Activated T-cell treated with anti-CD3 and anti-CD28 coated beads, Interleukin-2, amount 50 U/mL, for 1 hour (primary cell): ENCODE results near the gene ACAN.
A peak's percentile ranks its signal among the peaks of the same experiment; 100 is the strongest.

Source experiments
- DNase-seq: peaks from one replicate; pipeline ENCODE4 v3.0.0-alpha.2; 2020

ACAN gene

DNA sequence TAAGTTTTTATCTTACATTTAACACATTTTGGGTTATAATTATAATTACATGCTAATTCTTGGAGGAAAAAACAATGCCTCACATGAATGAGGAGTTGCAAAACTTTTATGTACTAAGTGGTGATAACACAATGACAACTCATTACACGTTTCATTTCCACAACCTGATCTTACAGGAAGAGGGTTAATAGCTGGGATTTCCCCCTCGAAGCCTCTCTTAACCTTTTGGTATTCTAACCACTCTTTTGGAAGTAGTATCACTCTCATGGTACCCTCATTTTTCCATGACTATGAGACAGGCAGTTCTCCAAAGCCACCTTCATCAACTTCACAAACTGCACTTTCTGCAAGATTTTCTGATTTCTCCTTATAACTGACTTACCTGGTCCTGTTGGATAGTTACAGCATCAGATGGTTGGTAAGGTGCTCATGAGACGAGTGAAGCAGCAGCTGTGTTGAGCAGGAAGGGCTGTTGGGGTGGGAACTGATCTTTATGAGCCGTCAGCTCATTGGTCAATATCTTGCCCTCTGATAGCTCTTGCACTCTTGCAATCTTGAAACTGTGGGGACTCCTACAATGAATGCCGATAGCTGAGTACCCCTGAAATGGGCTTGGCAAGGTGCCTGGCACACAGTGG is 41.6 kb downstream of the ACAN start:
- DNase-seq = no peak

GRCh38 chr15:88845616-88846015 is 42.4 kb downstream of the ACAN start:
- DNase-seq = no peak

DNA sequence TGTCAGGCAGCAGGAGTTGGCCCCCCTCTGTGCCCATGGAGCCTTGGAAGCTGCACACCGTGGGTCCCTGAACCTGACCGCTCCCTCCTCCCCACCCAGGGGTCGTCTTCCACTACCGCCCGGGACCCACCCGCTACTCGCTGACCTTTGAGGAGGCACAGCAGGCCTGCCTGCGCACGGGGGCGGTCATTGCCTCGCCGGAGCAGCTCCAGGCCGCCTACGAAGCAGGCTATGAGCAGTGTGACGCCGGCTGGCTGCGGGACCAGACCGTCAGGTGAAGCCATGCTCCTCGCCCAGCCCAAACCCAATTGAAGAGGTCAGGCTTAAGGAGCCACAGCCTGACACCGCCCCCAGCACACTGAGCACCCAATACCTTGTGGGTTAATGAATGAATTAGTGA is 43.9 kb downstream of the ACAN start:
- DNase-seq = no peak

DNA sequence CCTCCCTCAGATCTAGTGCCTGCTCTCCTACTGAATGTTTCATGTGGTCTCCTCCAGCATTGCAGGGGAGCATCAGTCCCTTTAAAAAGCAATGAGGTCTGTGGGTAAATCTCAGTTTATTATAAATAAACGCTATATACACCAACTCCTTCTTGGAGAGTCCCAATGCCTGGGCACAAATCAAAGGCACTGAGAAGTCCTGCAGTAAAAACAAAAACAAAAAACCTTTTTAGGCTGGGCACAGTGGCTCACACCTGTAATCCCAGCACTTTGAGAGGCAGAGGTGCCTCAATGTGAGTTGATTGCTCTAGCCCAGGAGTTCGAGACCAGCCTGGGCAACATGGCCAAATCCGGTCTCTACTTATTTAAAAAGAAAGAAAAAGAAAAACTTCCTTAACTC is 45.0 kb downstream of the ACAN start:
- DNase-seq = no peak

GRCh38 chr15:88849376-88850072 is 46.3 kb downstream of the ACAN start:
- no peak for DNase-seq

DNA sequence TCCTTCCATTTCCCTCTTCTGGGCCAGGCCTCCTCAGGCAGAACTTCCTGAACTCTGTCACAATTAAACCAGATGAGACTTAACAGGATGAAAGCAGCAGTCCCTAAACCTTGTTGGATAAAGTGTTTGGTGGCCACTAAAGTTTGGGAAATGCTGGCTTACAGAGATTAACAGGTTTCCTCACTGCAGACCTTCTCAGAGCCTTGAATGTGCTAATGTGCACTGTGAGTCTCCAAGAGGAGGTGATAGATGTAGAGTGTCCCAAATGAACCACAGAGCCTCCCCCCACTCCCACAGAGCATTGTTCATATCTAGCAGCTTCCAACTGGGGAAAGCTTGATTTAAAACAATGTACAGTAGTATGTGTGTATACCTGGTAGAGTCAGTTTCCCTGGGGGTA is 49.2 kb downstream of the ACAN start:
- no peak for DNase-seq

DNA sequence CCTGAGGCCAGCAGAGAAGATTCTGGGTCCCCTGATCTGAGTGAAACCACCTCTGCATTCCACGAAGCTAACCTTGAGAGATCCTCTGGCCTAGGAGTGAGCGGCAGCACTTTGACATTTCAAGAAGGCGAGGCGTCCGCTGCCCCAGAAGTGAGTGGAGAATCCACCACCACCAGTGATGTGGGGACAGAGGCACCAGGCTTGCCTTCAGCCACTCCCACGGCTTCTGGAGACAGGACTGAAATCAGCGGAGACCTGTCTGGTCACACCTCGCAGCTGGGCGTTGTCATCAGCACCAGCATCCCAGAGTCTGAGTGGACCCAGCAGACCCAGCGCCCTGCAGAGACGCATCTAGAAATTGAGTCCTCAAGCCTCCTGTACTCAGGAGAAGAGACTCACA is 55.7 kb downstream of the ACAN start:
- no peak for DNase-seq

GRCh38 chr15:88859550-88859949 is 56.3 kb downstream of the ACAN start:
- no peak for DNase-seq

DNA sequence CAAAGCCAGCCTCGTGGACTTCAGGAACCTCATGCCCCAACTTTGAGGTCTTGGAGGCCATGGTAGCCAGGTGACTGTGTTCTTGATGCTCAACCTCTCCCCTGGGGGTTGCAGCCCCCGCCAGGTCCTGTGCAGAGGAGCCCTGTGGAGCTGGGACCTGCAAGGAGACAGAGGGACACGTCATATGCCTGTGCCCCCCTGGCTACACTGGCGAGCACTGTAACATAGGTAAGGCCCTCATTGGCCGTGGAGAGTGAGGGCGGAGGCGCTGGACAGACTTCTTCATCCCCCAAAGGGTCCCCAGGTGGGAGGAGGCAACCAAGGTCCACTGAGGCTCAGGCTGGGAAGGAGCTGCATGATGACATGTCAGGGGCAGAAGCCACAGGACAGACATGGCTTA is 57.0 kb downstream of the ACAN start:
- DNase-seq = no peak

DNA sequence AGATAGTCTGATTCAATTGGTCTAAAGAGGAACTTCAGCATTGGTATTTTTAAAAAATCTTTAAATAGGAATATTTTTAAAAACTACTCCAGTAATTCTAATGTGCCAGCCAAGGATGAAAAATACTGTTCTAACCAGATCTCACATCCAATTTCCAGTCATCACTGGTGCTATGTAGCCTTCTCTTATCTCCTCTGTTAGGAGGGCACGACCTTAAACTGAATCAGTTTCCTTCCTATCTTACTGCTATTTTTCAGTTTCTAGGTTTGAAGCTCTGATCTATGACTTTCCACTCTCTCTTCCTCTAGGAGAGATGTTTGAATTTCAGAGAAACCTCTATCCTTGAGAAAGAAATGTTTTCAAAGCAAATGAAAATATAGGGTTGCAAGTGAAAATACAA is 60.2 kb downstream of the ACAN start:
- DNase-seq = no peak

GRCh38 chr15:88864861-88865497 is 61.7 kb downstream of the ACAN start:
- no peak for DNase-seq

- DNase-seq = no peak
These were observed 62.4 kb downstream of the ACAN start for GRCh38 chr15:88865498-88866099.

- no peak for DNase-seq
These were observed 63.2 kb downstream of the ACAN start for GRCh38 chr15:88866295-88866881.

DNA sequence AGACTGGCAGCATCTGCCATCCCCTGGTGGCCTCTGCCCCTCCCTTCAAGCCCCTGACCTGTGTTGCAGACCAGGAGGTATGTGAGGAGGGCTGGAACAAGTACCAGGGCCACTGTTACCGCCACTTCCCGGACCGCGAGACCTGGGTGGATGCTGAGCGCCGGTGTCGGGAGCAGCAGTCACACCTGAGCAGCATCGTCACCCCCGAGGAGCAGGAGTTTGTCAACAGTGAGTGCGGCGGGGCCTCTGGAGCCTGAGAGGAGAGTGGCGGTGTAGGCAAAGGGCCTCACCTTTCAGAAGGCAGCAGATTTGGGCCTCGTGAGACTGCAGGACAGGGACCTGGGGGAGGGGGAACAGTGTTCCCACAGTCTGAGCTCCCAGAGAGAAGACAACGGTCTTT is 68.1 kb downstream of the ACAN start:
- no peak for DNase-seq

DNA sequence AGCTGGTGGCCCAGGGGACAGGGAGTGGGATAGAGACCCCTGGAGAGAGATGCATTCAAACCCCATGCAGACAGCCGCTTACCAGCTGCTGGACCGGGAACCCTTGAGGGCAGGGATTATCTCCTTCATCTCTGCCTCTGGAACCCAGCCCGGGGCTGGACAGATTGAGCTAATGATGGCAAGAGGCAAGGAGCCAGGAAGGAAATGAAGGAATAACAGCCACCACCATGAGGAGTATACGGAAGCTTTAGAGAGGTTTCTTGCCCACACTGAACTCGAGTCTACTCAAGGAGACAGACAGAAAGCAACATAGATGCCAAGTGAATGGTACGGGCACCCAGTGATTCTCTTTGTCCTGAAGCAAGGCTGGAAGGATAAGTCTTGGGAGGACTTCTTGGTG is 68.9 kb downstream of the ACAN start:
- no peak for DNase-seq

DNA sequence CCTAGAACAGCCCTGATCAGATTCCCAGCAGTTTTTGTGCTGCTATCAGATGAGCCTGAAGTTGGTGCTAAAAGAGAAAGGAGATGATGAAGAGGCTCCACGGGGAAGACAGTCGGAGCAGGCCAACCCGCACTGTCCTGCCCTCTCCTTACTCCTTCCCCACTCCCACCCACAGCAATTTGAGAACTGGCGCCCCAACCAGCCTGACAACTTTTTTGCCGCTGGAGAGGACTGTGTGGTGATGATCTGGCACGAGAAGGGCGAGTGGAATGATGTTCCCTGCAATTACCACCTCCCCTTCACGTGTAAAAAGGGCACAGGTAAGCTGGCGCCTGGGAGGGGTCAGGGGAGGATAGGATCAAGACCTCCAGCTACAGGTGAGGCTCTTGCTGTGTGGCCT is 69.5 kb downstream of the ACAN start:
- DNase-seq = no peak

DNA sequence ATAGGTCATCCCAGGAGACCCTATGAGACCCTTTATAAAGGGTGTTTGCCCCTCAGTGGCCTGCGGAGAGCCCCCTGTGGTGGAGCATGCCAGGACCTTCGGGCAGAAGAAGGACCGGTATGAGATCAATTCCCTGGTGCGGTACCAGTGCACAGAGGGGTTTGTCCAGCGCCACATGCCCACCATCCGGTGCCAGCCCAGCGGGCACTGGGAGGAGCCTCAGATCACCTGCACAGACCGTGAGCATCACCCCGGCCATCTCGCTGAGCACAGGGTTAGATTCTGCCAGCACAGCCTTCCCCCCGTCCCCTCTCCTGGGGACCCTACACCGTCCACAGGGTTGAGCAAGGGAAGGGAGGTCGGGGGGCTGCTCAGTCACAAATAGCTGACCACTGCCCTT is 70.5 kb downstream of the ACAN start:
- no peak for DNase-seq

DNA sequence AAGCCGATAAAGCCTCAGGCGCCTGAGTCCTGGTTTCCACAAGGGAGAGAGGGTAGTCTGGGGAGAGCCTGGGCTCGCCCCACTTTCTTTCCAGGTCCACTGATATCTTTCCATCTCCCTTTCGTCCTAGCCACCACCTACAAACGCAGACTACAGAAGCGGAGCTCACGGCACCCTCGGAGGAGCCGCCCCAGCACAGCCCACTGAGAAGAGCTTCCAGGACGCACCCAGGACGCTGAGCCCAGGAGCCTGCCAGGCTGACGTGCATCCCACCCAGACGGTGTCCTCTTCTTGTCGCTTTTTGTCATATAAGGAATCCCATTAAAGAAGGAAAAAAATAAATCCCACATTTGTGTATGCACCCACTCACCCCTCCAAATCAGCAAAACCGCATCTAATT is 71.0 kb downstream of the ACAN start:
- DNase-seq = no peak

DNA sequence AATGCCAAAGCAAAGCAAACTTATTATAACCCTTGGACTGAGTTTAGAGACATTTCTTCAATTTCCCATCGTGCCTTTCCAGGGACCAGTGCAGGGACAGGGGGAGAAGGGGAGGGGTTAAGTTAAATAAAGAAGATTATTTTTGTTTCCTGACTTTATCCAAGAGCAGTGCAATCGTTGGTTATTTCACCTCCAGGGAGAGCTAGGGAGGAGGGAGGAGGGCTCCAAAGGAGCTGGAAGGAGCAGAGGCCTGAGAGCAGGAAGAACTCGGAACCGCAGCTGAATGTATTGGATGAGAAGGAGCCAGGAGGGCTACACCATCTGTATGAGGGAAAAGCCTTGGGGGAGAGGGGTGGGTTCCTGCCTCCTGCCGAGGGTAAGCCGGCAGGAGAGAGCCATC is 71.4 kb downstream of the ACAN start:
- no peak for DNase-seq

GRCh38 chr15:88876573-88876972 is 73.3 kb downstream of the ACAN start:
- no peak for DNase-seq

DNA sequence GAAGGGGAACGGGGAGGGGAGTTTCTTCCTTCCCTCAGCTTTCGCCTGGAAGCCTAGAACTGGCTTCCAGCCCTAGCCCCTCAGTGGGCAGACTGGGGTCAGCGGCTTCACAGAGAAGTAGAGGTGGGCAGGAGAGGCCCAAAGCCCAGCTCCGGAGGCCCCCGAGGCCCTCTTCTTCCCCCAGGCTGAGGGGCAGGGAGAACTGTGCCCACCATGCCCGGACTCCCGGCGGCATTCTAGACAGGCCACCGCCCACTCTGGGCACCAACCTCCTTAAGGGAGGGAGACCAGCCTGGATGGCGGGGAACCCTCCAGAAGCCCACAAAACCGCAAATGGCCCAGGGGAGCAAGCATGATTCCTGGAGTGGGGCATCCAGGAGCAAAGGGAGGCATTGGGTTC is 74.2 kb downstream of the ACAN start:
- no peak for DNase-seq

- no peak for DNase-seq
These were observed 74.7 kb downstream of the ACAN start for GRCh38 chr15:88877906-88878305.

DNA sequence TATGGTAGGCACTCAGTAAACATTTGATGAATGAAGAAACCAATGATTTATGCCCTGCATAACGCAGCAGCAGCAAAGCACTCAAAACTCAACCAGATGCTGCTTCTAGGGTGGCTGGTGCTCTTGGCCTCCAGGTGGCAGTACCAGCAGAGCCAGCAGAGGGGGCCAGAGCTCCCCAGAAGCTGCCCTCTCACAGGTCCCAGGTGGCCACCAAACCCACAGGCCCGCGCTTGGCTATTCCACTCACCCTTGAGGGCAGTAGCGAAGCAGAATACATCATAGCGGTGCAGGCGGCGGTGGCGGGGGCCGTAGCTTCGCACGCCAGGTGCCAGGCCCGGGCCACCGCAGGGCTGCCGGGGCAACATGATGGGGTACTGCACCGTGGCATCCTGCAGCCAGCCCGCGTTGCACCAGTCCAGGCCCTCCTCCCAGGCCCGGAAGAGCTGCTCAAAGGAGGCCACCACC is 75.5 kb downstream of the ACAN start:
- peak; percentile 45 for DNase-seq
